ENCODE measurements around the gene LOXHD1.

GRCh38 chr18:46622999-46623398 lies 34.0 kb downstream of the LOXHD1 start:
- peak in 1 of 2 donors; percentile 21 for TF ChIP-seq CTCF (conservative IDR thresholded peaks at IDR 0.05 in 1 of 2, IDR thresholded peaks at IDR 0.05 in 1 of 2; ENCODE audit: extremely low read depth in 1 of 2, insufficient read depth in 1 of 2, low read depth in 1 of 2, low read length in 2 of 2)
- no peak for TF ChIP-seq EZH2 (IDR thresholded peaks at IDR 0.05; ENCODE audit: borderline replicate concordance, low read length)
